HL-60 (cell line): Measurements from ENCODE around the gene SPG11.

Experiments used
- GABPA ChIP-seq: IDR thresholded peaks from 2 replicates; pipeline ENCODE4 v1.6.1; 2012; ENCODE audit warnings: low read depth
- POLR2AphosphoS5 ChIP-seq: IDR thresholded peaks from 2 replicates; pipeline ENCODE4 v1.6.1; 2012; ENCODE audit warnings: low read depth
- TF ChIP-seq, protein P1 (sequence below): IDR thresholded peaks from one replicate; pipeline ENCODE4 v1.5.1; 2011; ENCODE audit warnings: low read length, control low read depth, inconsistent platforms; ENCODE audit not compliant: insufficient read depth
- TF ChIP-seq, protein P2 (sequence below): IDR thresholded peaks from 2 replicates; pipeline ENCODE4 v1.6.1; 2012; ENCODE audit warnings: low read depth; ENCODE audit not compliant: insufficient replicate concordance

DNA sequence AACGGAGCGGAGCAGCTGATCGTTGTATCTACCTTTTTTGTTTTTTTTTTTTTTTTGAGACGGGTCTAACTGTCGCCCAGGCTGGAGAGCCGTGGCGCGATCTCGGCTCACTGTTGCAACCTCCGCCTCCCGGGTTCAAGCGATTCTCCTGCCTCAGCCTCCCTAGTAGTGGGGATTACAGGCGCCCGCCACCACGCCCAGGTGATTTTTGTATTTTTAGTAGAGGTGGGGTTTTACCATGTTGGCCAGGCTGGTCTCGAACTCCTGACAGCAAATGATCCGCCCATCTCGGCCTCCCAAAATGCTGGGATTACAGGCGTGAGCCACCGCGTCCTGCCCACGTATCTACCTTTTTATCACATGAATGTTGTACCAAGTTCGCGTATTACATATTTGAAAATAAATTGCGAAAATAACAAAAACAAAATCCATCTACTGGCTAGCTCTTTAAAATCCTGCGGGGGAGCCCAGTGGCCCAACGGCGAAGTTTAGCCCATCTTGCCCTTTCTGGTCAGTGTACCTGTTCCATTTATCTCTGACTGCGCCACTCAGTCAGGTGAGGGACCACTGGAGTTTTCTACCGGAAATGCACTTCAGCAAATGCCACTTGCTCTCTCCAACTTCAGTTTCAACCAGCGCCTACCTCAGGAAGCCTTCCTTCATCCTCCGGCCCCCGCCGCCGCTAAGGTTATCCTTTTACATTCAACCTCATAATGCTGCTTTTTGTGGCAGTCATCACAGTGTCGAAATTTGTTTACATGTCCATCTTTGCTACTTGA, 127.8 kb downstream of the SPG11 start:
- TF ChIP-seq, protein P1, sequence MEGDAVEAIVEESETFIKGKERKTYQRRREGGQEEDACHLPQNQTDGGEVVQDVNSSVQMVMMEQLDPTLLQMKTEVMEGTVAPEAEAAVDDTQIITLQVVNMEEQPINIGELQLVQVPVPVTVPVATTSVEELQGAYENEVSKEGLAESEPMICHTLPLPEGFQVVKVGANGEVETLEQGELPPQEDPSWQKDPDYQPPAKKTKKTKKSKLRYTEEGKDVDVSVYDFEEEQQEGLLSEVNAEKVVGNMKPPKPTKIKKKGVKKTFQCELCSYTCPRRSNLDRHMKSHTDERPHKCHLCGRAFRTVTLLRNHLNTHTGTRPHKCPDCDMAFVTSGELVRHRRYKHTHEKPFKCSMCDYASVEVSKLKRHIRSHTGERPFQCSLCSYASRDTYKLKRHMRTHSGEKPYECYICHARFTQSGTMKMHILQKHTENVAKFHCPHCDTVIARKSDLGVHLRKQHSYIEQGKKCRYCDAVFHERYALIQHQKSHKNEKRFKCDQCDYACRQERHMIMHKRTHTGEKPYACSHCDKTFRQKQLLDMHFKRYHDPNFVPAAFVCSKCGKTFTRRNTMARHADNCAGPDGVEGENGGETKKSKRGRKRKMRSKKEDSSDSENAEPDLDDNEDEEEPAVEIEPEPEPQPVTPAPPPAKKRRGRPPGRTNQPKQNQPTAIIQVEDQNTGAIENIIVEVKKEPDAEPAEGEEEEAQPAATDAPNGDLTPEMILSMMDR: no peak
- TF ChIP-seq, protein P2, sequence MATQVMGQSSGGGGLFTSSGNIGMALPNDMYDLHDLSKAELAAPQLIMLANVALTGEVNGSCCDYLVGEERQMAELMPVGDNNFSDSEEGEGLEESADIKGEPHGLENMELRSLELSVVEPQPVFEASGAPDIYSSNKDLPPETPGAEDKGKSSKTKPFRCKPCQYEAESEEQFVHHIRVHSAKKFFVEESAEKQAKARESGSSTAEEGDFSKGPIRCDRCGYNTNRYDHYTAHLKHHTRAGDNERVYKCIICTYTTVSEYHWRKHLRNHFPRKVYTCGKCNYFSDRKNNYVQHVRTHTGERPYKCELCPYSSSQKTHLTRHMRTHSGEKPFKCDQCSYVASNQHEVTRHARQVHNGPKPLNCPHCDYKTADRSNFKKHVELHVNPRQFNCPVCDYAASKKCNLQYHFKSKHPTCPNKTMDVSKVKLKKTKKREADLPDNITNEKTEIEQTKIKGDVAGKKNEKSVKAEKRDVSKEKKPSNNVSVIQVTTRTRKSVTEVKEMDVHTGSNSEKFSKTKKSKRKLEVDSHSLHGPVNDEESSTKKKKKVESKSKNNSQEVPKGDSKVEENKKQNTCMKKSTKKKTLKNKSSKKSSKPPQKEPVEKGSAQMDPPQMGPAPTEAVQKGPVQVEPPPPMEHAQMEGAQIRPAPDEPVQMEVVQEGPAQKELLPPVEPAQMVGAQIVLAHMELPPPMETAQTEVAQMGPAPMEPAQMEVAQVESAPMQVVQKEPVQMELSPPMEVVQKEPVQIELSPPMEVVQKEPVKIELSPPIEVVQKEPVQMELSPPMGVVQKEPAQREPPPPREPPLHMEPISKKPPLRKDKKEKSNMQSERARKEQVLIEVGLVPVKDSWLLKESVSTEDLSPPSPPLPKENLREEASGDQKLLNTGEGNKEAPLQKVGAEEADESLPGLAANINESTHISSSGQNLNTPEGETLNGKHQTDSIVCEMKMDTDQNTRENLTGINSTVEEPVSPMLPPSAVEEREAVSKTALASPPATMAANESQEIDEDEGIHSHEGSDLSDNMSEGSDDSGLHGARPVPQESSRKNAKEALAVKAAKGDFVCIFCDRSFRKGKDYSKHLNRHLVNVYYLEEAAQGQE: no peak
- TF ChIP-seq POLR2AphosphoS5 (no peak), GABPA (no peak)
